H9 (cell line): ENCODE data around the gene VPS35L. TPM values are rescaled to one million over a fixed set of nuclear protein-coding genes. Genes with fewer than 3 reads are reported as not detected.

Experiments
- DNase-seq: peaks from one replicate; pipeline ENCODE4 v3.0.0-alpha.2; 2017
- H2AFZ ChIP-seq: one replicate; pipeline ENCODE4 v1.6.1; 2013; ENCODE audit warnings: mild to moderate bottlenecking, low read length, control low read depth, moderate library complexity
- H2AK5ac ChIP-seq: 2 replicates; pipeline ENCODE4 v1.6.1; 2013; ENCODE audit warnings: low read length, control low read depth, mixed read lengths; ENCODE audit not compliant: insufficient read length
- H2BK120ac ChIP-seq: one replicate; pipeline ENCODE4 v1.6.1; 2013; ENCODE audit warnings: low read depth, mild to moderate bottlenecking, low read length, control low read depth, inconsistent platforms; ENCODE audit not compliant: poor library complexity, severe bottlenecking
- H2BK12ac ChIP-seq: 2 replicates; pipeline ENCODE4 v1.6.1; 2013; ENCODE audit warnings: low read length, control low read depth, mixed read lengths, low read depth; ENCODE audit not compliant: insufficient read length
- H2BK15ac ChIP-seq: 2 replicates; pipeline ENCODE4 v1.6.1; 2013; ENCODE audit warnings: low read depth, low read length, control low read depth
- H2BK20ac ChIP-seq: one replicate; pipeline ENCODE4 v1.6.1; 2013; ENCODE audit warnings: low read depth, mild to moderate bottlenecking, low read length, control low read depth, inconsistent platforms; ENCODE audit not compliant: poor library complexity, severe bottlenecking
- H2BK5ac ChIP-seq: 2 replicates; pipeline ENCODE4 v1.6.1; 2013; ENCODE audit warnings: low read length, control low read depth, mixed read lengths; ENCODE audit not compliant: insufficient read length
- H3K14ac ChIP-seq: 2 replicates; pipeline ENCODE4 v1.6.1; 2013; ENCODE audit warnings: low read length, control low read depth; ENCODE audit not compliant: insufficient read depth
- H3K18ac ChIP-seq: 2 replicates; pipeline ENCODE4 v1.6.1; 2013; ENCODE audit warnings: low read depth, mild to moderate bottlenecking, mixed read lengths, low read length, control low read depth; ENCODE audit not compliant: insufficient read length
- H3K23ac ChIP-seq: 2 replicates; pipeline ENCODE4 v1.6.1; 2013; ENCODE audit warnings: low read length, control low read depth, mixed read lengths, low read depth; ENCODE audit not compliant: insufficient read length
- H3K23me2 ChIP-seq: 2 replicates; pipeline ENCODE4 v1.6.1; 2013; ENCODE audit warnings: low read depth, mild to moderate bottlenecking, mixed read lengths, low read length, control low read depth; ENCODE audit not compliant: insufficient read length, poor library complexity, severe bottlenecking
- H3K27ac ChIP-seq: 2 replicates; pipeline ENCODE4 v1.5.1; 2013; ENCODE audit warnings: low read length, control low read depth, mixed read lengths, low read depth; ENCODE audit not compliant: insufficient read length
- H3K27me3 ChIP-seq: 2 replicates; pipeline ENCODE4 v1.6.1; 2013; ENCODE audit warnings: low read length, control low read depth, inconsistent platforms; ENCODE audit not compliant: insufficient read depth
- H3K4ac ChIP-seq: 2 replicates; pipeline ENCODE4 v1.6.1; 2013; ENCODE audit warnings: low read depth, mild to moderate bottlenecking, control low read depth, inconsistent platforms, low read length, moderate library complexity
- H3K4me1 ChIP-seq: 2 replicates; pipeline ENCODE4 v1.6.1; 2013; ENCODE audit warnings: low read length, control low read depth, inconsistent platforms; ENCODE audit not compliant: insufficient read depth
- H3K4me2 ChIP-seq: 2 replicates; pipeline ENCODE4 v1.6.1; 2013; ENCODE audit warnings: low read length, control low read depth, mixed read lengths; ENCODE audit not compliant: insufficient read length, insufficient read depth
- H3K56ac ChIP-seq: 2 replicates; pipeline ENCODE4 v1.6.1; 2013; ENCODE audit warnings: low read depth, mild to moderate bottlenecking, mixed read lengths, low read length, control low read depth; ENCODE audit not compliant: insufficient read length
- H3K79me1 ChIP-seq: 2 replicates; pipeline ENCODE4 v1.6.1; 2013; ENCODE audit warnings: low read depth, mild to moderate bottlenecking, moderate library complexity, low read length, control low read depth, inconsistent platforms; ENCODE audit not compliant: insufficient read depth, poor library complexity, severe bottlenecking
- H3K79me2 ChIP-seq: 2 replicates; pipeline ENCODE4 v1.6.1; 2013; ENCODE audit warnings: low read length, control low read depth, inconsistent platforms; ENCODE audit not compliant: insufficient read depth
- H3K9ac ChIP-seq: 2 replicates; pipeline ENCODE4 v1.6.1; 2013; ENCODE audit warnings: low read length, control low read depth, mixed read lengths; ENCODE audit not compliant: insufficient read length; ENCODE audit errors: extremely low read depth
- H3K9me3 ChIP-seq: one replicate; pipeline ENCODE4 v1.6.1; 2013; ENCODE audit warnings: low read depth, low read length, inconsistent platforms; ENCODE audit not compliant: control insufficient read depth
- H3T11ph ChIP-seq: one replicate; pipeline ENCODE4 v1.6.1; 2013; ENCODE audit warnings: mild to moderate bottlenecking, low read length, control low read depth, inconsistent platforms
- H4K20me1 ChIP-seq: one replicate; pipeline ENCODE4 v1.6.1; 2013; ENCODE audit not compliant: control insufficient read depth, insufficient read length, insufficient read depth
- H4K5ac ChIP-seq: 2 replicates; pipeline ENCODE4 v1.6.1; 2013; ENCODE audit warnings: low read depth, mild to moderate bottlenecking, mixed read lengths, low read length, control low read depth; ENCODE audit not compliant: insufficient read length
- H4K8ac ChIP-seq: replicated peaks from 2 replicates; pipeline ENCODE4 v1.6.1; 2013; ENCODE audit warnings: low read length, control low read depth, mixed read lengths, low read depth; ENCODE audit not compliant: insufficient read length
- H4K91ac ChIP-seq: 2 replicates; pipeline ENCODE4 v1.6.1; 2013; ENCODE audit warnings: low read depth, mild to moderate bottlenecking, moderate library complexity, mixed read lengths, low read length, control low read depth; ENCODE audit not compliant: insufficient read length
- H3K27ac Mint-ChIP-seq, 3 experiments: 2 replicates in 2 of 3; 3 replicates in 1 of 3; pipeline ENCODE4 v1.8.0; 2020 to 2021; ENCODE audit warnings: mixed read lengths in 3 of 3, mild to moderate bottlenecking in 1 of 3, moderate library complexity in 1 of 3
- H3K27me3 Mint-ChIP-seq: 2 replicates; pipeline ENCODE4 v1.8.0; 2021; ENCODE audit warnings: low read depth, mild to moderate bottlenecking, moderate library complexity, mixed read lengths
- H3K36me3 Mint-ChIP-seq, 3 experiments: 2 replicates in 2 of 3; 3 replicates in 1 of 3; pipeline ENCODE4 v1.8.0; 2020 to 2021; ENCODE audit warnings: low read depth in 3 of 3, mixed read lengths in 3 of 3; ENCODE audit not compliant: insufficient read depth in 1 of 3
- H3K4me1 Mint-ChIP-seq, 2 experiments: 2 replicates each; pipeline ENCODE4 v1.8.0; 2020; ENCODE audit warnings: mixed read lengths in 2 of 2
- H3K4me3 Mint-ChIP-seq, 2 experiments: 2 replicates in 1 of 2; 3 replicates in 1 of 2; pipeline ENCODE4 v1.8.0; 2020 to 2021; ENCODE audit warnings: mild to moderate bottlenecking in 2 of 2, mixed read lengths in 2 of 2, moderate library complexity in 1 of 2
- H3K9me3 Mint-ChIP-seq, 2 experiments: 2 replicates in 1 of 2; 3 replicates in 1 of 2; pipeline ENCODE4 v1.8.0; 2020; ENCODE audit warnings: mild to moderate bottlenecking in 2 of 2, mixed read lengths in 2 of 2, moderate library complexity in 1 of 2
- WGBS: extraction: QIAGEN DNeasy Blood & Tissue Kit; methylation state at CpG from one replicate; pipeline ENCODE4 v1.1.7; 2013; ENCODE audit warnings: missing lambda C conversion rate, low lambda C conversion rate, mixed read lengths; ENCODE audit not compliant: insufficient read length; ENCODE audit errors: extremely low coverage; 5-methylcytosine and 5-hydroxymethylcytosine counted together
- total RNA-seq: library from RNA; stranded (reverse); gene quantifications from 2 replicates; pipeline ENCODE4 v1.2.1, GENCODE V29; 2021
- TF ChIP-seq, protein P1 (sequence below): fragments of 200-600 bp; sonication (generic); conservative IDR thresholded peaks from 3 replicates; pipeline ENCODE4 v1.8.0; 2021; ENCODE audit warnings: antibody characterized with exemption, mild to moderate bottlenecking

Gene VPS35L
- total RNA-seq, 1 experiment from 2014 or later = 58.4 TPM

DNA sequence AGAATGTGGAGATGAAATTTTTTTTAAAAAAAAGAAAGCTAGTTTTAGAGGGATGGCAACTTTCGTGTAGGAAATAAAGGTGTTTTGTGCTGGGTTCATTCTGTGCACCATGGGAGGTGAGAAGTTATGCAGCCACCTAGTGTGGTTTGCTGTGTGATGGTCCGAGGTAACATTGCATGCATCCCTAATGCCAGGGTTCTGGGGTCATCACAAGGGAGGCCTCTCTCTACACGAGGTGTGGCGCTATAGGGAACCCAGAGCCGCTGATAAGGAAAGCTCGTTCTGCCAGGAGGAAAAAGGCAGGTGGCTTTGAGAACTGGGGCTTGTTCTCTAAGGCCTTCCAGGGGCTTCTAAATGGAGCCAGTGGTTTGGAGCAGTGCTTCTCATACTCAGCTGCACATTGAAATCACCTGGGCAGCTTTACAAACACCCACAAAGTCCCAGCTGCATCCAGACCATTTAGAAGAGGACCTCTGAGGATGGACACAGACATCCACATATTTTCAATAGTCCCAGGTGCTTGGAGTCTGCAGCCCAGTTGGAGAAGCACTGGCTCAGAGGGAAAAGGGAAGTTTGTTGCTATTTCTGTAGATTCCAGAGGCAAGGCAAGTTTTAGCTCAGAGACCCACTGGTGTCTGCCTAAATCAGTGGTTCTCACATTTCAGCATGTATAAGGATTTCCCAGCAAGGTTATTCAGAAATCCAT lies 43.5 kb downstream of the VPS35L start:
- H3K4ac ChIP-seq = no peak overlapping the region
- H3K23ac ChIP-seq = no peak overlapping the region

More for the DNA sequence above, 43.5 kb downstream of the VPS35L start:
- Mint-ChIP-seq H3K9me3 (no peaks in the 10 kb centered on the region), H3K27me3 (peaks cover 2% of the 10 kb centered on the region; the same call in 1 of the 2 replicates), H3K4me3 (no peak overlapping the region), H3K36me3 (peaks cover 3 to 31% (median 29%) of the 10 kb centered on the region in 3 experiments; a peak in 6 of 7 replicates), H3K4me1 (peaks cover 36 to 38% of the 10 kb centered on the region in 2 experiments), H3K27ac (peak overlapping the region in 1 of 3 experiments; percentile 63; a peak in 3 of 7 replicates)
- Histone ChIP-seq H3K56ac (no peak overlapping the region), H4K20me1 (no peaks in the 10 kb centered on the region), H2BK20ac (no peak overlapping the region), H3K27me3 (no peaks in the 10 kb centered on the region), H4K91ac (no peak overlapping the region), H3K9ac (no peak overlapping the region), H3K9me3 (no peaks in the 10 kb centered on the region), H2AFZ (no peak overlapping the region), H3K14ac (no peak overlapping the region), H3K27ac (no peak overlapping the region), H3K23me2 (no peaks in the 10 kb centered on the region), H2BK120ac (no peak overlapping the region), H2AK5ac (no peak overlapping the region), H3K4me2 (no peak overlapping the region), H3K18ac (no peak overlapping the region), H3K4me1 (no peaks in the 10 kb centered on the region), H4K5ac (no peak overlapping the region), H3K79me1 (no peaks in the 10 kb centered on the region), H2BK15ac (no peak overlapping the region), H3K79me2 (no peaks in the 10 kb centered on the region), H3T11ph (no peak overlapping the region), H4K8ac (no peak overlapping the region), H2BK12ac (no peak overlapping the region), H2BK5ac (no peak overlapping the region)
- no peak for DNase-seq
- WGBS = 100% methylated on average over 1 of the region's 6 CpGs
- TF ChIP-seq, protein P1, sequence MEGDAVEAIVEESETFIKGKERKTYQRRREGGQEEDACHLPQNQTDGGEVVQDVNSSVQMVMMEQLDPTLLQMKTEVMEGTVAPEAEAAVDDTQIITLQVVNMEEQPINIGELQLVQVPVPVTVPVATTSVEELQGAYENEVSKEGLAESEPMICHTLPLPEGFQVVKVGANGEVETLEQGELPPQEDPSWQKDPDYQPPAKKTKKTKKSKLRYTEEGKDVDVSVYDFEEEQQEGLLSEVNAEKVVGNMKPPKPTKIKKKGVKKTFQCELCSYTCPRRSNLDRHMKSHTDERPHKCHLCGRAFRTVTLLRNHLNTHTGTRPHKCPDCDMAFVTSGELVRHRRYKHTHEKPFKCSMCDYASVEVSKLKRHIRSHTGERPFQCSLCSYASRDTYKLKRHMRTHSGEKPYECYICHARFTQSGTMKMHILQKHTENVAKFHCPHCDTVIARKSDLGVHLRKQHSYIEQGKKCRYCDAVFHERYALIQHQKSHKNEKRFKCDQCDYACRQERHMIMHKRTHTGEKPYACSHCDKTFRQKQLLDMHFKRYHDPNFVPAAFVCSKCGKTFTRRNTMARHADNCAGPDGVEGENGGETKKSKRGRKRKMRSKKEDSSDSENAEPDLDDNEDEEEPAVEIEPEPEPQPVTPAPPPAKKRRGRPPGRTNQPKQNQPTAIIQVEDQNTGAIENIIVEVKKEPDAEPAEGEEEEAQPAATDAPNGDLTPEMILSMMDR = no peak
